H1 (cell line): ENCODE measurements around the gene KRT37. TPM values are rescaled to one million over a fixed set of nuclear protein-coding genes. Genes with fewer than 3 reads are reported as not detected.

ENCODE experiments used
- CTCF ChIA-PET: fragments of 300-600 bp; sonication (Branson Sonifier 250); formaldehyde crosslinking; loops from one replicate; lab custom pipeline; 2021; ENCODE audit not compliant: partially characterized antibody; lab: Charles Lee
- POLR2A ChIA-PET: fragments of 300-600 bp; sonication (Branson Sonifier 250); formaldehyde crosslinking; loops from one replicate; lab custom pipeline; 2021; ENCODE audit warnings: inconsistent platforms; ENCODE audit not compliant: partially characterized antibody; lab: Charles Lee
- DNase-seq, 2 experiments: peaks; one replicate each; pipeline versions ENCODE4 v3.0.0 to v3.0.0-alpha.2; 2010 to 2022; ENCODE audit warnings: low spot score in 2 of 2, low read depth in 1 of 2, mixed read lengths in 1 of 2
- FAIRE-seq: peaks from 2 replicates; lab custom pipeline; 2011; peaks lifted over from hg19 to GRCh38; lab: Jason Lieb, UNC
- H2AFZ ChIP-seq: 2 replicates; pipeline ENCODE4 v1.8.1; 2012; ENCODE audit warnings: low read length, inconsistent platforms
- H2AK5ac ChIP-seq: 2 replicates; pipeline ENCODE4 v1.6.1; 2013; ENCODE audit warnings: low read depth, low read length
- H2BK120ac ChIP-seq: replicated peaks from 2 replicates; pipeline ENCODE3; 2013; ENCODE audit warnings: low read depth, low read length, inconsistent platforms
- H2BK12ac ChIP-seq: 2 replicates; pipeline ENCODE4 v1.6.1; 2013; ENCODE audit warnings: low read depth, low read length
- H2BK15ac ChIP-seq: 2 replicates; pipeline ENCODE4 v1.6.1; 2013; ENCODE audit warnings: low read length
- H2BK20ac ChIP-seq: 2 replicates; pipeline ENCODE4 v1.6.1; 2013; ENCODE audit warnings: low read length
- H2BK5ac ChIP-seq: 2 replicates; pipeline ENCODE4 v1.6.1; 2013; ENCODE audit warnings: low read depth, low read length
- H3K14ac ChIP-seq: 2 replicates; pipeline ENCODE4 v1.6.1; 2013; ENCODE audit warnings: inconsistent platforms; ENCODE audit not compliant: insufficient read length
- H3K18ac ChIP-seq: 2 replicates; pipeline ENCODE4 v1.6.1; 2013; ENCODE audit warnings: low read length; ENCODE audit errors: extremely low read depth
- H3K23ac ChIP-seq: 2 replicates; pipeline ENCODE4 v1.6.1; 2013; ENCODE audit warnings: inconsistent platforms; ENCODE audit not compliant: insufficient read length
- H3K23me2 ChIP-seq: 2 replicates; pipeline ENCODE4 v1.6.1; 2013; ENCODE audit warnings: low read depth, low read length
- H3K27ac ChIP-seq: 2 replicates; pipeline ENCODE4 v1.6.1; 2011; ENCODE audit warnings: low read depth, low read length, inconsistent platforms
- H3K27me3 ChIP-seq, 4 experiments: replicated peaks in 1 of 4; 1 replicate in 1 of 4; 2 replicates in 3 of 4; pipeline versions ENCODE4 v1.6.1 to v1.8.1; 2011 to 2013; ENCODE audit warnings: low read length in 3 of 4, mild to moderate bottlenecking in 3 of 4, inconsistent platforms in 2 of 4, mixed read lengths in 2 of 4, moderate library complexity in 1 of 4; ENCODE audit not compliant: control insufficient read depth in 3 of 4, insufficient read depth in 3 of 4; ENCODE audit errors: extremely low read depth in 1 of 4
- H3K36me3 ChIP-seq, 4 experiments: 2 replicates each; pipeline versions ENCODE4 v1.6.1 to v1.8.1; 2011 to 2013; ENCODE audit warnings: mild to moderate bottlenecking in 4 of 4, low read length in 3 of 4, moderate library complexity in 2 of 4, control low read depth in 1 of 4, inconsistent platforms in 1 of 4; ENCODE audit not compliant: insufficient read depth in 4 of 4, control insufficient read depth in 2 of 4
- H3K4ac ChIP-seq: replicated peaks from 2 replicates; pipeline ENCODE3; 2013; ENCODE audit warnings: low read length, low read depth, mixed read lengths, inconsistent platforms; ENCODE audit not compliant: insufficient read length
- H3K4me1 ChIP-seq, 4 experiments: replicated peaks in 1 of 4; 1 replicate in 1 of 4; 2 replicates in 3 of 4; pipeline versions ENCODE4 v1.6.1 to v1.8.1; 2011 to 2013; ENCODE audit warnings: low read length in 3 of 4, inconsistent platforms in 2 of 4, mixed read lengths in 1 of 4; ENCODE audit not compliant: insufficient read depth in 4 of 4, control insufficient read depth in 3 of 4
- H3K4me2 ChIP-seq, 2 experiments: 2 replicates each; pipeline versions ENCODE4 v1.6.1 to v1.8.1; 2011 to 2013; ENCODE audit warnings: low read depth in 2 of 2, low read length in 2 of 2, control low read depth in 1 of 2, inconsistent platforms in 1 of 2, mild to moderate bottlenecking in 1 of 2; ENCODE audit not compliant: insufficient read depth in 1 of 2
- H3K4me3 ChIP-seq, 4 experiments: fragments of 200-600, 300-600 bp in 1 of 4; sonication (generic), shearing (Covaris generic), sonication (Bioruptor Twin) in 1 of 4; 2 replicates each; pipeline versions ENCODE4 v1.5.1 to v1.8.1; 2011 to 2016; ENCODE audit warnings: low read length in 4 of 4, low read depth in 3 of 4, control low read depth in 2 of 4, inconsistent platforms in 2 of 4, mild to moderate bottlenecking in 2 of 4, mixed read lengths in 1 of 4, moderate library complexity in 1 of 4; ENCODE audit not compliant: insufficient read depth in 2 of 4; ENCODE audit errors: extremely low read depth in 1 of 4
- H3K56ac ChIP-seq: replicated peaks from 2 replicates; pipeline ENCODE3; 2013; ENCODE audit warnings: low read depth, mild to moderate bottlenecking, mixed read lengths, low read length, inconsistent platforms; ENCODE audit not compliant: insufficient read length
- H3K79me1 ChIP-seq: 2 replicates; pipeline ENCODE4 v1.6.1; 2013; ENCODE audit warnings: low read depth, low read length, control low read depth
- H3K79me2 ChIP-seq, 2 experiments: 2 replicates each; pipeline versions ENCODE4 v1.6.1 to v1.8.1; 2012 to 2013; ENCODE audit warnings: low read length in 2 of 2, mild to moderate bottlenecking in 2 of 2, inconsistent platforms in 1 of 2; ENCODE audit not compliant: insufficient read depth in 2 of 2, control insufficient read depth in 1 of 2
- H3K9ac ChIP-seq, 4 experiments: replicated peaks in 1 of 4; 1 replicate in 1 of 4; 2 replicates in 3 of 4; pipeline versions ENCODE4 v1.6.1 to v1.8.1; 2011 to 2013; ENCODE audit warnings: low read depth in 3 of 4, low read length in 3 of 4, control low read depth in 2 of 4, mild to moderate bottlenecking in 2 of 4, moderate library complexity in 2 of 4, inconsistent platforms in 1 of 4; ENCODE audit errors: extremely low read depth in 1 of 4
- H3K9me3 ChIP-seq, 2 experiments: 2 replicates each; pipeline versions ENCODE4 v1.6.1 to v1.8.1; 2012 to 2013; ENCODE audit warnings: mild to moderate bottlenecking in 2 of 2, moderate library complexity in 2 of 2, control low read depth in 1 of 2, inconsistent platforms in 1 of 2, low read depth in 1 of 2, low read length in 1 of 2, mixed read lengths in 1 of 2; ENCODE audit not compliant: insufficient read depth in 2 of 2
- H4K20me1 ChIP-seq, 2 experiments: replicated peaks in 1 of 2; 2 replicates each; pipeline versions ENCODE3 to v1.8.1; 2011 to 2013; ENCODE audit warnings: inconsistent platforms in 2 of 2, low read length in 2 of 2, mild to moderate bottlenecking in 1 of 2; ENCODE audit not compliant: insufficient read depth in 2 of 2, control insufficient read depth in 1 of 2
- H4K5ac ChIP-seq: 2 replicates; pipeline ENCODE4 v1.6.1; 2013; ENCODE audit warnings: low read length, low read depth, mixed read lengths, inconsistent platforms; ENCODE audit not compliant: insufficient read length
- H4K8ac ChIP-seq: 2 replicates; pipeline ENCODE4 v1.8.0; 2013; ENCODE audit warnings: mild to moderate bottlenecking, moderate library complexity, low read length, inconsistent platforms; ENCODE audit not compliant: insufficient read depth; ENCODE audit errors: extremely low read depth
- H4K91ac ChIP-seq: replicated peaks from 2 replicates; pipeline ENCODE3; 2013; ENCODE audit warnings: low read length, mixed read lengths, inconsistent platforms; ENCODE audit not compliant: insufficient read length
- ATF3 ChIP-seq: IDR thresholded peaks from 2 replicates; pipeline ENCODE4 v1.6.1; 2011; ENCODE audit warnings: low read depth, mild to moderate bottlenecking, low read length; ENCODE audit not compliant: insufficient read depth
- EP300 ChIP-seq, 2 experiments: IDR thresholded peaks; 1 replicate in 1 of 2; 2 replicates in 1 of 2; pipeline ENCODE4 v1.6.1; 2011 to 2012; ENCODE audit warnings: low read depth in 2 of 2, low read length in 2 of 2, mild to moderate bottlenecking in 2 of 2, borderline replicate concordance in 1 of 2, inconsistent platforms in 1 of 2, moderate library complexity in 1 of 2
- FOSL1 ChIP-seq: IDR thresholded peaks from 2 replicates; pipeline ENCODE4 v1.6.1; 2011; ENCODE audit warnings: mild to moderate bottlenecking, low read depth, low read length, moderate library complexity; ENCODE audit not compliant: insufficient read depth
- GTF2F1 ChIP-seq: IDR thresholded peaks from 2 replicates; pipeline ENCODE4 v1.6.1; 2012; ENCODE audit warnings: low read depth, low read length, improper control_type of control experiment, borderline replicate concordance
- MAFK ChIP-seq: IDR thresholded peaks from 2 replicates; pipeline ENCODE4 v1.6.1; 2012; ENCODE audit warnings: low read depth, mild to moderate bottlenecking, improper control_type of control experiment, low read length
- RAD21 ChIP-seq, 2 experiments: IDR thresholded peaks in 1 of 2; conservative IDR thresholded peaks in 1 of 2; 2 replicates each; pipeline ENCODE4 v1.6.1; 2011; ENCODE audit warnings: low read depth in 2 of 2, low read length in 2 of 2, improper control_type of control experiment in 1 of 2, inconsistent platforms in 1 of 2, mild to moderate bottlenecking in 1 of 2, moderate library complexity in 1 of 2
- RXRA ChIP-seq: IDR thresholded peaks from 2 replicates; pipeline ENCODE4 v1.6.1; 2011; ENCODE audit warnings: low read depth, mild to moderate bottlenecking, low read length, moderate library complexity; ENCODE audit not compliant: insufficient read depth
- SP1 ChIP-seq: IDR thresholded peaks from 2 replicates; pipeline ENCODE4 v1.6.1; 2011; ENCODE audit warnings: low read depth, low read length
- TBP ChIP-seq: IDR thresholded peaks from 2 replicates; pipeline ENCODE4 v1.6.1; 2011; ENCODE audit warnings: low read depth, low read length, improper control_type of control experiment
- TEAD4 ChIP-seq: IDR thresholded peaks from 2 replicates; pipeline ENCODE4 v1.6.1; 2012; ENCODE audit warnings: low read depth, low read length, inconsistent platforms, mixed read lengths
- WGBS, 2 experiments: shearing (Covaris generic) in 1 of 2; methylation state at CpG; one replicate each; pipeline versions ENCODE4 v1.1.6 to v1.1.7; 2013 to 2015; ENCODE audit warnings: low lambda C conversion rate in 2 of 2, mixed read lengths in 2 of 2, inconsistent platforms in 1 of 2, low coverage in 1 of 2, missing lambda C conversion rate in 1 of 2; ENCODE audit not compliant: insufficient replicate concordance in 2 of 2, insufficient coverage in 1 of 2, insufficient read length in 1 of 2; ENCODE audit errors: extremely low coverage in 1 of 2, missing lambda C conversion rate in 1 of 2; 5-methylcytosine and 5-hydroxymethylcytosine counted together
- polyA plus RNA-seq, 7 experiments: library from polyadenylated mRNA; depleted of rRNA in 3 of 7; stranded (reverse) in 5 of 7; unstranded in 2 of 7; fragments of >200 nt in 5 of 7; fragments of 200-250 nt in 2 of 7; gene quantifications; 1 replicate in 5 of 7; 2 replicates in 1 of 7; 4 replicates in 1 of 7; pipeline versions ENCODE4 v1.2.1 to v1.2.3, GENCODE V29; 2011 to 2013; ENCODE audit warnings: missing spikeins in 2 of 7, mixed read lengths in 2 of 7
- total RNA-seq: library from RNA; stranded (reverse); fragmentation: NEBNext Ultra II Directional; extraction: Animal tissue kit (Norgen Biotek cat#: 25700); gene quantifications from 2 replicates; pipeline ENCODE4 v1.2.1, GENCODE V29; 2021

KRT37 gene
- total and polyA plus RNA-seq, 2 of the 8 experiments (the other 6 are each of a cell fraction or from before 2014, with no cell fraction given): not detected

GRCh38 chr17:41418116-41418860 is 6.1 kb downstream of the KRT37 start:
- Histone ChIP-seq H2BK12ac (no peak overlapping the region), H3K56ac (no peak overlapping the region), H3K4me3 (no peak overlapping the region), H2BK20ac (no peak overlapping the region), H2AFZ (no peak overlapping the region), H4K91ac (no peak overlapping the region), H3K79me2 (no peaks in the 10 kb centered on the region), H3K4me2 (no peak overlapping the region), H4K8ac (no peak overlapping the region), H3K4ac (no peak overlapping the region), H4K20me1 (no peaks in the 10 kb centered on the region), H2BK5ac (no peak overlapping the region), H3K27me3 (no peaks in the 10 kb centered on the region; a peak in 2 of 7 replicates), H2AK5ac (no peak overlapping the region), H4K5ac (no peak overlapping the region), H3K4me1 (peaks cover 0 to 7% (median 0%) of the 10 kb centered on the region in 4 experiments; a peak in 4 of 7 replicates), H3K14ac (no peak overlapping the region), H3K36me3 (no peaks in the 10 kb centered on the region), H3K27ac (no peak overlapping the region; the same call in 1 of the 2 replicates), H2BK120ac (no peak overlapping the region), H2BK15ac (no peak overlapping the region), H3K9ac (no peak overlapping the region), H3K23ac (no peak overlapping the region), H3K18ac (no peak overlapping the region), H3K9me3 (no peaks in the 10 kb centered on the region), H3K23me2 (no peaks in the 10 kb centered on the region), H3K79me1 (no peaks in the 10 kb centered on the region)
- WGBS, 2 experiments: 86% methylated on average over 7 of the region's 7 CpGs; no CpG with 5 or more reads in 1 of the 2 experiments
- no peak for TF ChIP-seq ATF3
- TF ChIP-seq EP300 (IDR thresholded peaks at IDR 0.05; ENCODE audit: borderline replicate concordance in 1 of 2, low read depth in 2 of 2, low read length in 2 of 2): no peak
- no peak for TF ChIP-seq RXRA
- TF ChIP-seq SP1: no peak
- TF ChIP-seq MAFK: no peak
- TF ChIP-seq RAD21 (IDR thresholded peaks at IDR 0.05 in 1 of 2, conservative IDR thresholded peaks at IDR 0.05 in 1 of 2; ENCODE audit: low read depth in 2 of 2, low read length in 2 of 2): no peak
- no peak for TF ChIP-seq TEAD4
- no peak for TF ChIP-seq TBP
- TF ChIP-seq GTF2F1: no peak
- no peak for TF ChIP-seq FOSL1
- no peak for DNase-seq
- CTCF ChIA-PET: interaction anchor here (0.5 to 3.8 kb wide), 43 partner anchors 8 to 563 kb away, joined by 3 to 51 read pairs (median 4); partner anchors contain the start of genes KRT19, KRT33B and KRT38
- POLR2A ChIA-PET: no interaction called here
- FAIRE-seq: no peak
